HFFc6 (cell line): Measurements from ENCODE around the gene CHKB. TPM values are rescaled to one million over a fixed set of nuclear protein-coding genes. Genes with fewer than 3 reads are reported as not detected.

Experiments used
- DNase-seq: peaks from one replicate; pipeline ENCODE4 v3.0.0-alpha.2; 2018
- H3K27ac Mint-ChIP-seq: 2 replicates; pipeline ENCODE4 v1.8.0; 2020; ENCODE audit warnings: mild to moderate bottlenecking, mixed read lengths
- H3K27me3 Mint-ChIP-seq: 2 replicates; pipeline ENCODE4 v1.8.0; 2021; ENCODE audit warnings: mild to moderate bottlenecking, moderate library complexity, mixed read lengths; ENCODE audit not compliant: insufficient read depth
- H3K36me3 Mint-ChIP-seq: 2 replicates; pipeline ENCODE4 v1.8.0; 2021; ENCODE audit warnings: low read depth, mixed read lengths
- H3K4me1 Mint-ChIP-seq: 2 replicates; pipeline ENCODE4 v1.8.0; 2020; ENCODE audit warnings: low read depth, mixed read lengths
- H3K4me3 Mint-ChIP-seq: 2 replicates; pipeline ENCODE4 v1.8.0; 2020; ENCODE audit warnings: mild to moderate bottlenecking, moderate library complexity, mixed read lengths
- H3K9me3 Mint-ChIP-seq: 2 replicates; pipeline ENCODE4 v1.8.0; 2020; ENCODE audit warnings: mild to moderate bottlenecking, mixed read lengths
- CTCF ChIP-seq: fragments of 200-600 bp; sonication (generic); IDR thresholded peaks from 2 replicates; pipeline ENCODE4 v1.5.0; 2021; ENCODE audit warnings: antibody characterized with exemption, mild to moderate bottlenecking
- total RNA-seq, 6 experiments: library from RNA; stranded (reverse); fragmentation: NEBNext Ultra II Directional; extraction: Animal tissue kit (Norgen Biotek cat#: 25700); gene quantifications; 2 replicates in 1 of 6; 3 replicates in 5 of 6; pipeline ENCODE4 v1.2.3, GENCODE V29; 2021

CHKB gene
- total RNA-seq, 6 experiments from 2014 or later = 21.1 to 26.2 (median 25.2) TPM

DNA sequence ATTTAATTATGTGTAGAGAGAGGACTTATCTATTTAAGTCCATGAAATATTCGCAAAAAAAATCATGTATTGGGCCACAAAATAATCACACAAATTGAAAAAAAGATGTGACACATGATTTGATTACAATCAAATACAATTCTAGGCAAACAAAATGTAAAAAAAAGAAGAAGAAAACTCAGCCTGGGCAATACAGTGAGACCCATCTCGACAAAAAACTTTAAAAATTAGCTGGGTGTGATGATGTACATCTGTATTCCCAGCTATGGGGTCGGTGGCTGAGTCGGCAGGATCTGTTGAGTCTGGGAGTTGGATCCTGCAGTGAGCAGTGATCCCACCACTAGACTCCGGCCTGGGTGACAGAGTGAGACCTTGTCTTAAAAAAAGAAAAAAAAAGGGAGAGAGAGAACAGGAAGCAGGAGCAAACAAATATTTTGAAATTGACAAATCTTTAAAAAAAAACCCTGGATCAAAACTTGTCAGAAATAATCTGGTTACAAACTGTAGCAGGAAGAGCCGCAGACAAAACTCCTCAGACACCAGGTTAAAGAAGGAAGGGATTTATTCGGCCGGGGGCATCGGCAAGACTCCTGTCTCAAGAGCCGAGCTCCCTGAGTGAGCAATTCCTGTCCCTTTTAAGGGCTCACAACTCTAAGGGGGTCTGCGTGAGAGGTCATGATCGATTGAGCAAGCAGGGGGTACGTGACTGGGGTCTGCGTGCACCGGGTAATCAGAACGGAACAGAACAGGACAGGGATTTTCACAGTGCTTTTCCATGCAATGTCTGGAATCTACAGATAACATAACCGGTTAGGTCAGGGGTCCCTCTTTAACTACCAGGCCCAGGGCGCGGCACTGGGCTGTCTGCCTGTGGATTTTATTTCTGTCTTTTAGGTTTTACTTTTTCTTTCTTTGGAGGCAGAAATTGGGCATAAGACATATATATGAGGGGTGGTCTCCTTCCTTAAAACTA lies 49.5 kb downstream of the CHKB start:
- TF ChIP-seq CTCF = no peak
- Mint-ChIP-seq H3K4me3 (peak overlapping the region; percentile 43; the same call in 1 of the 2 replicates), H3K9me3 (no peaks in the 10 kb centered on the region), H3K4me1 (no peaks in the 10 kb centered on the region; the same call in none of the 2 replicates), H3K27me3 (peaks cover 17% of the 10 kb centered on the region; the same call in 1 of the 2 replicates), H3K27ac (peak overlapping the region; percentile 53), H3K36me3 (no peaks in the 10 kb centered on the region)
- DNase-seq = no peak

GRCh38 chr22:50531962-50532674 lies 50.5 kb downstream of the CHKB start:
- DNase-seq = peak; percentile 52
- peak overlapping the region; percentile 53 for H3K27ac Mint-ChIP-seq
- peak overlapping the region; percentile 65 for H3K4me3 Mint-ChIP-seq
- H3K4me1 Mint-ChIP-seq = peaks cover 5% of the 10 kb centered on the region
- no peaks in the 10 kb centered on the region for H3K9me3 Mint-ChIP-seq
- TF ChIP-seq CTCF = no peak
- no peaks in the 10 kb centered on the region for H3K36me3 Mint-ChIP-seq
- peaks cover 18% of the 10 kb centered on the region for H3K27me3 Mint-ChIP-seq

DNA sequence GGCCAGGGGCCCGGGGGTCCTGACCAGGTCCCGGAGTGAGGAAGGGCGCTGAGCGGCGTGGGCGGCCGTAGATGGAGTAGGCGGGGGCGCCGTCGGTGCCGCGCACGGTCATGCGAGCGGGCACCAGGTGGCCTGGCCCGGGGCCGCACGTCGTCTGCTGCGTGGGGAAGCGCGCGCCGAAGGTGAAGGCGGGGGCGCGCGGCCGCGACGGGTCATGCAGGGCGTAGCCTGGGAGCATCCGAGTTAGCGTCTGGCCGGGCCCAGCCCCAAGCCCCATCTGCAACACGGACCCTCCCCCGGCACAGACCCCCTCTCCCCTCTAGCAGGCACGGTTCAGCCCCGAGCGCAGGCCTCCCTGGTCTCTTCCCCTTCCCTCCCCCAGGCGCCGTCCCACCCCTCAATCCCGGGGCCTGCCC lies 51.1 kb downstream of the CHKB start:
- DNase-seq = no peak
- no peak for TF ChIP-seq CTCF
- H3K36me3 Mint-ChIP-seq = no peaks in the 10 kb centered on the region
- H3K4me1 Mint-ChIP-seq = peaks cover 9% of the 10 kb centered on the region
- H3K9me3 Mint-ChIP-seq = no peaks in the 10 kb centered on the region
- peak overlapping the region; percentile 65 for H3K4me3 Mint-ChIP-seq
- H3K27ac Mint-ChIP-seq = no peak overlapping the region
- H3K27me3 Mint-ChIP-seq = peaks cover 18% of the 10 kb centered on the region

- Mint-ChIP-seq H3K4me3 (peak overlapping the region; percentile 75), H3K36me3 (no peaks in the 10 kb centered on the region), H3K9me3 (no peaks in the 10 kb centered on the region), H3K27me3 (peaks cover 18% of the 10 kb centered on the region), H3K27ac (peak overlapping the region; percentile 78), H3K4me1 (peaks cover 9% of the 10 kb centered on the region)
- no peak for DNase-seq
- no peak for TF ChIP-seq CTCF
These were observed 51.6 kb downstream of the CHKB start for GRCh38 chr22:50530877-50531545.

- H3K36me3 Mint-ChIP-seq = no peaks in the 10 kb centered on the region
- H3K4me3 Mint-ChIP-seq = no peak overlapping the region
- peaks cover 9% of the 10 kb centered on the region for H3K4me1 Mint-ChIP-seq
- no peak for DNase-seq
- H3K27ac Mint-ChIP-seq = no peak overlapping the region
- TF ChIP-seq CTCF = no peak
- H3K27me3 Mint-ChIP-seq = peaks cover 18% of the 10 kb centered on the region
- no peaks in the 10 kb centered on the region for H3K9me3 Mint-ChIP-seq
These were observed 52.1 kb downstream of the CHKB start for GRCh38 chr22:50530580-50530876.
